ENCODE data around the gene NAPEPLD. TPM values are rescaled to one million over a fixed set of nuclear protein-coding genes. Genes with fewer than 3 reads are reported as not detected.

Gene NAPEPLD
- total RNA-seq, 1 experiment from 2014 or later, result 22.6 TPM

- Histone ChIP-seq H3F3A (ENCODE audit: insufficient read depth, low read depth) (peaks cover 22% of the 10 kb centered on the region; the same call in 1 of the 2 replicates), H3K36me3 (ENCODE audit: low read depth) (no peaks in the 10 kb centered on the region), H3K4me2 (peak overlapping the region; percentile 90), H3K27ac (peak overlapping the region; percentile 72), H4K20me1 (ENCODE audit: insufficient read depth) (no peaks in the 10 kb centered on the region), H3K9me3 (ENCODE audit: insufficient read depth, low read depth) (no peaks in the 10 kb centered on the region), H3K4me1 (replicated peaks; ENCODE audit: insufficient read depth) (peaks cover 26% of the 10 kb centered on the region), H3K4me3 (peak overlapping the region; percentile 92), H2AFZ (peak overlapping the region; percentile 87), H3K9me2 (ENCODE audit: insufficient read depth) (no peaks in the 10 kb centered on the region), H3K27me3 (ENCODE audit: insufficient read depth, low read depth) (no peaks in the 10 kb centered on the region), H3K79me2 (ENCODE audit: low read depth) (peaks cover 37% of the 10 kb centered on the region)
- peak in 1 of 2 experiments; percentile 48 for DNase-seq
- BruUV-seq (replicated peaks), result TSS peak; percentile 41
- POLR2A ChIA-PET (ENCODE audit: unreplicated experiment), result interaction anchor here (0.5 to 1.4 kb wide), 2 partner anchors 324 to 325 kb away, joined by 3 to 5 read pairs; partner anchors contain the start of gene FAM185A
- no peak for TF ChIP-seq CTCF (conservative IDR thresholded peaks at IDR 0.05)
- TF ChIP-seq EZH2 (IDR thresholded peaks at IDR 0.05; ENCODE audit: low read depth), result no peak
- CTCF ChIA-PET, result interaction anchor here (0.6 to 1.0 kb wide), 2 partner anchors 183 to 326 kb away, joined by 4 to 7 read pairs; partner anchors contain the start of gene FAM185A
- intact Hi-C loops (cut with micrococcal nuclease; ENCODE audit: unreplicated experiment), result loop anchor here (2.0 to 10.0 kb wide), 3 partner anchors 75 to 329 kb away; partner anchors contain the start of genes FAM185A and NAPEPLD
Measured at GRCh38 chr7:103073989-103074518, 74.8 kb downstream of the NAPEPLD start.

- Histone ChIP-seq H3K4me2 (no peak overlapping the region), H3K4me3 (no peak overlapping the region), H3K79me2 (ENCODE audit: low read depth) (peaks cover 7% of the 10 kb centered on the region), H4K20me1 (ENCODE audit: insufficient read depth) (no peaks in the 10 kb centered on the region), H3K4me1 (replicated peaks; ENCODE audit: insufficient read depth) (peaks cover 14% of the 10 kb centered on the region), H3K27ac (no peak overlapping the region), H3K9me3 (ENCODE audit: insufficient read depth, low read depth) (no peaks in the 10 kb centered on the region), H3K9me2 (ENCODE audit: insufficient read depth) (no peaks in the 10 kb centered on the region), H3K27me3 (ENCODE audit: insufficient read depth, low read depth) (no peaks in the 10 kb centered on the region), H2AFZ (no peak overlapping the region), H3K36me3 (ENCODE audit: low read depth) (no peaks in the 10 kb centered on the region), H3F3A (ENCODE audit: insufficient read depth, low read depth) (peaks cover 20% of the 10 kb centered on the region; the same call in 1 of the 2 replicates)
- intact Hi-C loops (cut with micrococcal nuclease; ENCODE audit: unreplicated experiment), result loop anchor here (5.0 to 10.0 kb wide), 2 partner anchors 194 to 326 kb away; partner anchors contain the start of gene FAM185A
- DNase-seq, result no peak
- TF ChIP-seq CTCF (conservative IDR thresholded peaks at IDR 0.05) (no peak), EZH2 (IDR thresholded peaks at IDR 0.05; ENCODE audit: low read depth) (no peak)
- CTCF ChIA-PET, result interaction anchor here (0.6 kb wide), 1 partner anchor 322 kb away, joined by 6 read pairs; the partner anchor contains the start of gene FAM185A
- no TSS peak for BruUV-seq (replicated peaks)
- POLR2A ChIA-PET (ENCODE audit: unreplicated experiment), result no interaction called here
Measured at GRCh38 chr7:103071000-103071399, 77.9 kb downstream of the NAPEPLD start.

GRCh38 chr7:103068414-103069403 is 80.2 kb downstream of the NAPEPLD start:
- Histone ChIP-seq H2AFZ (no peak overlapping the region), H3K27me3 (ENCODE audit: insufficient read depth, low read depth) (no peaks in the 10 kb centered on the region), H3K9me2 (ENCODE audit: insufficient read depth) (no peaks in the 10 kb centered on the region), H3K36me3 (ENCODE audit: low read depth) (no peaks in the 10 kb centered on the region), H3K4me1 (replicated peaks; ENCODE audit: insufficient read depth) (peaks cover 10% of the 10 kb centered on the region; the same call in 1 of the 2 replicates), H3K9me3 (ENCODE audit: insufficient read depth, low read depth) (no peaks in the 10 kb centered on the region), H3K4me3 (no peak overlapping the region), H3K4me2 (no peak overlapping the region), H3F3A (ENCODE audit: insufficient read depth, low read depth) (peaks cover 6% of the 10 kb centered on the region; the same call in 1 of the 2 replicates), H4K20me1 (ENCODE audit: insufficient read depth) (no peaks in the 10 kb centered on the region), H3K79me2 (ENCODE audit: low read depth) (no peaks in the 10 kb centered on the region), H3K27ac (no peak overlapping the region)
- TF ChIP-seq EZH2 (IDR thresholded peaks at IDR 0.05; ENCODE audit: low read depth) (no peak), CTCF (conservative IDR thresholded peaks at IDR 0.05) (no peak)
- intact Hi-C loops (cut with micrococcal nuclease; ENCODE audit: unreplicated experiment), result no loop called here
- ChIA-PET CTCF (no interaction called here), POLR2A (ENCODE audit: unreplicated experiment) (interaction anchor here (0.7 kb wide), 1 partner anchor 78 kb away, joined by 3 read pairs; no protein-coding TSS in a partner anchor)
- no TSS peak for BruUV-seq (replicated peaks)
- no peak for DNase-seq

Measured in PC-9 (cell line).